HG03108 (cell line): ENCODE measurements around the gene TEAD2.
"Not testable (repeated sequence)": the region's sequence is repeated elsewhere in the genome, so short reads cannot be mapped to it uniquely, and the experiment has no call there.

Experiments
- ATAC-seq: cut with Tn5 transposase; IDR thresholded peaks from one replicate; pipeline ENCODE4 v1.9.1; 2021; ENCODE audit warnings: moderate library complexity; ENCODE audit not compliant: unreplicated experiment

Gene TEAD2

GRCh38 chr19:49387936-49388372, 25.7 kb upstream of the TEAD2 start, which contains the start of gene KASH5:
Gene KASH5 (plus strand): TSS chr19:49388249. CDS start chr19:49390884, 2,635 bp downstream.
- ATAC-seq, result no peak

- no peak for ATAC-seq
Measured at GRCh38 chr19:49383599-49383998, 21.4 kb upstream of the TEAD2 start.

- ATAC-seq, result no peak
Measured at GRCh38 chr19:49382639-49383038, 20.4 kb upstream of the TEAD2 start.

GRCh38 chr19:49380391-49380790, 18.2 kb upstream of the TEAD2 start:
- no peak for ATAC-seq

- no peak for ATAC-seq
Measured at GRCh38 chr19:49378512-49378911, 16.3 kb upstream of the TEAD2 start.

GRCh38 chr19:49374665-49375434, 12.6 kb upstream of the TEAD2 start:
- ATAC-seq, result no peak

GRCh38 chr19:49373174-49373573, 11.0 kb upstream of the TEAD2 start:
- ATAC-seq, result not testable (repeated sequence)

- no peak for ATAC-seq
Measured at GRCh38 chr19:49371184-49371583, 9.0 kb upstream of the TEAD2 start.

- ATAC-seq, result no peak
Measured at GRCh38 chr19:49368711-49369358, 6.6 kb upstream of the TEAD2 start.

GRCh38 chr19:49366110-49366509, 3.9 kb upstream of the TEAD2 start:
- no peak for ATAC-seq

GRCh38 chr19:49364083-49364737, 2.0 kb upstream of the TEAD2 start:
- no peak for ATAC-seq

GRCh38 chr19:49363268-49364082, 1.3 kb upstream of the TEAD2 start, which contains the start of gene DKKL1:
Gene DKKL1 (plus strand): TSS chr19:49363877. CDS start chr19:49363999, 122 bp downstream.
- peak; percentile 51 for ATAC-seq

GRCh38 chr19:49362929-49363267, 682 bp upstream of the TEAD2 start:
- no peak for ATAC-seq

- no peak for ATAC-seq
Measured at GRCh38 chr19:49361438-49362047, 673 bp downstream of the TEAD2 start.

GRCh38 chr19:49359851-49360820, 2.1 kb downstream of the TEAD2 start:
- no peak for ATAC-seq

GRCh38 chr19:49357186-49357585, 5.0 kb downstream of the TEAD2 start:
- ATAC-seq, result no peak

GRCh38 chr19:49356382-49356781, 5.8 kb downstream of the TEAD2 start:
- ATAC-seq, result no peak

GRCh38 chr19:49355909-49356353, 6.3 kb downstream of the TEAD2 start:
- ATAC-seq, result no peak

- no peak for ATAC-seq
Measured at GRCh38 chr19:49349567-49349966, 12.6 kb downstream of the TEAD2 start.
